K562 (cell line): Measurements from ENCODE around the gene ZFAND6. TPM values are rescaled to one million over a fixed set of nuclear protein-coding genes. Genes with fewer than 3 reads are reported as not detected.

Experiments used
- BACH1 ChIP-seq: fragments of 200-800 bp; sonication (Bioruptor generic); IDR thresholded peaks from 2 replicates; pipeline ENCODE4 v1.6.1; 2016; ENCODE audit warnings: missing genetic modification characterization, missing compliant biosample characterization
- CBFA2T3 ChIP-seq: fragments of 450-650 bp; IDR thresholded peaks from 2 replicates; pipeline ENCODE4 v1.6.1; 2017
- E2F6 ChIP-seq, 2 experiments: IDR thresholded peaks; 2 replicates each; pipeline ENCODE4 v1.6.1; 2011; ENCODE audit warnings: borderline replicate concordance in 1 of 2, control low read depth in 1 of 2, low read depth in 1 of 2, low read length in 1 of 2, mild to moderate bottlenecking in 1 of 2, mixed read lengths in 1 of 2, moderate library complexity in 1 of 2; ENCODE audit not compliant: insufficient read depth in 1 of 2, insufficient read length in 1 of 2, poor library complexity in 1 of 2, severe bottlenecking in 1 of 2; ENCODE audit errors: extremely low read depth in 1 of 2
- MTF1 ChIP-seq: fragments of 250-450 bp; sonication (Bioruptor Pico); IDR thresholded peaks from 2 replicates; pipeline ENCODE4 v1.9.0; 2021; ENCODE audit warnings: moderate library complexity, mild to moderate bottlenecking, inconsistent platforms, borderline replicate concordance
- RCOR1 ChIP-seq, 2 experiments: IDR thresholded peaks; 2 replicates each; pipeline ENCODE4 v1.6.1; 2012; ENCODE audit warnings: low read depth in 2 of 2, low read length in 2 of 2, borderline replicate concordance in 1 of 2, improper control_type of control experiment in 1 of 2
- SNRNP70 ChIP-seq: fragments of 200-400 bp; formaldehyde crosslinking; optimal IDR thresholded peaks from 2 replicates; pipeline ENCODE3; 2017; ENCODE audit warnings: low read depth, low read length
- TAF9B ChIP-seq: fragments of 450-650 bp; IDR thresholded peaks from 2 replicates; pipeline ENCODE4 v1.6.1; 2018; ENCODE audit warnings: mild to moderate bottlenecking; ENCODE audit not compliant: partially characterized antibody
- U2AF1 ChIP-seq: fragments of 200-400 bp; formaldehyde crosslinking; optimal IDR thresholded peaks from 2 replicates; pipeline ENCODE3; 2017; ENCODE audit warnings: mild to moderate bottlenecking, low read depth, low read length, moderate library complexity
- polyA plus RNA-seq, 8 experiments: library from polyadenylated mRNA; depleted of rRNA in 4 of 8; stranded (reverse) in 5 of 8; unstranded in 3 of 8; fragments of >200 nt; fragmentation: Nextera tagmentation in 2 of 8; fragmentation: Illumina TruSeq in 1 of 8; extraction: Ambion mirVana in 2 of 8; extraction: Trizol in 1 of 8; gene quantifications; 2 replicates each; pipeline versions ENCODE4 v1.2.1 to v1.2.3, GENCODE V29; 2011 to 2014; ENCODE audit warnings: inconsistent platforms in 1 of 8, missing spikeins in 1 of 8
- total RNA-seq, 7 experiments: library from RNA; depleted of rRNA in 6 of 7; stranded (reverse); fragments of >200 nt in 6 of 7; fragmentation: Illumina TruSeq in 2 of 7; extraction: Trizol in 2 of 7; gene quantifications; 2 replicates each; pipeline versions ENCODE4 v1.2.1 to v1.2.3, GENCODE V29; 2011 to 2021; ENCODE audit warnings: low replicate concordance in 1 of 7
- TF ChIP-seq, protein P1 (sequence below): fragments of 450-650 bp; IDR thresholded peaks from 2 replicates; pipeline ENCODE4 v1.6.1; 2016; ENCODE audit warnings: mild to moderate bottlenecking, moderate library complexity
- TF ChIP-seq, protein P2 (sequence below): sonication (generic); formaldehyde crosslinking; IDR thresholded peaks from 2 replicates; pipeline ENCODE4 v1.4.0; 2020; ENCODE audit warnings: mild to moderate bottlenecking, missing genetic modification reagents
- TF ChIP-seq, protein P3 (sequence below), 2 experiments: fragments of 450-650 bp; IDR thresholded peaks; 2 replicates each; pipeline ENCODE4 v1.6.1; 2016

ZFAND6 gene
- total and polyA plus RNA-seq, 9 of the 15 experiments (the other 6 are each of a cell fraction or from before 2014, with no cell fraction given): 53.9 to 206 (median 88.9) TPM

DNA sequence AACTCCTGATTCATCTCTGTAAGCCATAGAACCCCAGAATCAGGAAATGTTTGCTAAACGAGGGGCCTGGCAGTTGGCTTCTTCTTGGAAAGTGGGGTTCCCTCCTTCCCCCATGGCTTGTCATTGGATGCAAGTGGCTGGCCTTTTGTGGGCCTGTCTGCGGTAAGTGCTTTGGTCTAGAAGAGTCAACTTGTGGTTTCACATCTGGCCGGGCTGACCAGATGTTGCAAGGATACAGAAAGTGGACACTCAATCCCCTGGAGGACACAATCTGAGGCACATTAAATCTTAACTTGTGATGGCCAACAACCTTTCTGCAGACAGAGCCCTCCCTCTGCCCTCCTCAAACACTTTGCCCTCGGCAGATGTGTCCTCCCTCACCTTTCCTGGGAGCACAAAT, 94.4 kb downstream of the ZFAND6 start (continued):
- TF ChIP-seq E2F6 (IDR thresholded peaks at IDR 0.05; ENCODE audit: borderline replicate concordance in 1 of 2, extremely low read depth in 1 of 2, insufficient read depth in 1 of 2, insufficient read length in 1 of 2, low read depth in 1 of 2, low read length in 1 of 2, poor library complexity in 1 of 2, severe bottlenecking in 1 of 2) (peak in 1 of 2 experiments; percentile 11), BACH1 (tag) (no peak), CBFA2T3 (peak; percentile 84), MTF1 (CRISPR knock-in tag) (no peak), RCOR1 (IDR thresholded peaks at IDR 0.05; ENCODE audit: borderline replicate concordance in 1 of 2, low read depth in 2 of 2, low read length in 2 of 2) (peak; percentile 64 to 96; a peak in 3 of 4 replicates), U2AF1 (no peak), SNRNP70 (no peak), TAF9B (peak; percentile 39)
- TF ChIP-seq, protein P1, sequence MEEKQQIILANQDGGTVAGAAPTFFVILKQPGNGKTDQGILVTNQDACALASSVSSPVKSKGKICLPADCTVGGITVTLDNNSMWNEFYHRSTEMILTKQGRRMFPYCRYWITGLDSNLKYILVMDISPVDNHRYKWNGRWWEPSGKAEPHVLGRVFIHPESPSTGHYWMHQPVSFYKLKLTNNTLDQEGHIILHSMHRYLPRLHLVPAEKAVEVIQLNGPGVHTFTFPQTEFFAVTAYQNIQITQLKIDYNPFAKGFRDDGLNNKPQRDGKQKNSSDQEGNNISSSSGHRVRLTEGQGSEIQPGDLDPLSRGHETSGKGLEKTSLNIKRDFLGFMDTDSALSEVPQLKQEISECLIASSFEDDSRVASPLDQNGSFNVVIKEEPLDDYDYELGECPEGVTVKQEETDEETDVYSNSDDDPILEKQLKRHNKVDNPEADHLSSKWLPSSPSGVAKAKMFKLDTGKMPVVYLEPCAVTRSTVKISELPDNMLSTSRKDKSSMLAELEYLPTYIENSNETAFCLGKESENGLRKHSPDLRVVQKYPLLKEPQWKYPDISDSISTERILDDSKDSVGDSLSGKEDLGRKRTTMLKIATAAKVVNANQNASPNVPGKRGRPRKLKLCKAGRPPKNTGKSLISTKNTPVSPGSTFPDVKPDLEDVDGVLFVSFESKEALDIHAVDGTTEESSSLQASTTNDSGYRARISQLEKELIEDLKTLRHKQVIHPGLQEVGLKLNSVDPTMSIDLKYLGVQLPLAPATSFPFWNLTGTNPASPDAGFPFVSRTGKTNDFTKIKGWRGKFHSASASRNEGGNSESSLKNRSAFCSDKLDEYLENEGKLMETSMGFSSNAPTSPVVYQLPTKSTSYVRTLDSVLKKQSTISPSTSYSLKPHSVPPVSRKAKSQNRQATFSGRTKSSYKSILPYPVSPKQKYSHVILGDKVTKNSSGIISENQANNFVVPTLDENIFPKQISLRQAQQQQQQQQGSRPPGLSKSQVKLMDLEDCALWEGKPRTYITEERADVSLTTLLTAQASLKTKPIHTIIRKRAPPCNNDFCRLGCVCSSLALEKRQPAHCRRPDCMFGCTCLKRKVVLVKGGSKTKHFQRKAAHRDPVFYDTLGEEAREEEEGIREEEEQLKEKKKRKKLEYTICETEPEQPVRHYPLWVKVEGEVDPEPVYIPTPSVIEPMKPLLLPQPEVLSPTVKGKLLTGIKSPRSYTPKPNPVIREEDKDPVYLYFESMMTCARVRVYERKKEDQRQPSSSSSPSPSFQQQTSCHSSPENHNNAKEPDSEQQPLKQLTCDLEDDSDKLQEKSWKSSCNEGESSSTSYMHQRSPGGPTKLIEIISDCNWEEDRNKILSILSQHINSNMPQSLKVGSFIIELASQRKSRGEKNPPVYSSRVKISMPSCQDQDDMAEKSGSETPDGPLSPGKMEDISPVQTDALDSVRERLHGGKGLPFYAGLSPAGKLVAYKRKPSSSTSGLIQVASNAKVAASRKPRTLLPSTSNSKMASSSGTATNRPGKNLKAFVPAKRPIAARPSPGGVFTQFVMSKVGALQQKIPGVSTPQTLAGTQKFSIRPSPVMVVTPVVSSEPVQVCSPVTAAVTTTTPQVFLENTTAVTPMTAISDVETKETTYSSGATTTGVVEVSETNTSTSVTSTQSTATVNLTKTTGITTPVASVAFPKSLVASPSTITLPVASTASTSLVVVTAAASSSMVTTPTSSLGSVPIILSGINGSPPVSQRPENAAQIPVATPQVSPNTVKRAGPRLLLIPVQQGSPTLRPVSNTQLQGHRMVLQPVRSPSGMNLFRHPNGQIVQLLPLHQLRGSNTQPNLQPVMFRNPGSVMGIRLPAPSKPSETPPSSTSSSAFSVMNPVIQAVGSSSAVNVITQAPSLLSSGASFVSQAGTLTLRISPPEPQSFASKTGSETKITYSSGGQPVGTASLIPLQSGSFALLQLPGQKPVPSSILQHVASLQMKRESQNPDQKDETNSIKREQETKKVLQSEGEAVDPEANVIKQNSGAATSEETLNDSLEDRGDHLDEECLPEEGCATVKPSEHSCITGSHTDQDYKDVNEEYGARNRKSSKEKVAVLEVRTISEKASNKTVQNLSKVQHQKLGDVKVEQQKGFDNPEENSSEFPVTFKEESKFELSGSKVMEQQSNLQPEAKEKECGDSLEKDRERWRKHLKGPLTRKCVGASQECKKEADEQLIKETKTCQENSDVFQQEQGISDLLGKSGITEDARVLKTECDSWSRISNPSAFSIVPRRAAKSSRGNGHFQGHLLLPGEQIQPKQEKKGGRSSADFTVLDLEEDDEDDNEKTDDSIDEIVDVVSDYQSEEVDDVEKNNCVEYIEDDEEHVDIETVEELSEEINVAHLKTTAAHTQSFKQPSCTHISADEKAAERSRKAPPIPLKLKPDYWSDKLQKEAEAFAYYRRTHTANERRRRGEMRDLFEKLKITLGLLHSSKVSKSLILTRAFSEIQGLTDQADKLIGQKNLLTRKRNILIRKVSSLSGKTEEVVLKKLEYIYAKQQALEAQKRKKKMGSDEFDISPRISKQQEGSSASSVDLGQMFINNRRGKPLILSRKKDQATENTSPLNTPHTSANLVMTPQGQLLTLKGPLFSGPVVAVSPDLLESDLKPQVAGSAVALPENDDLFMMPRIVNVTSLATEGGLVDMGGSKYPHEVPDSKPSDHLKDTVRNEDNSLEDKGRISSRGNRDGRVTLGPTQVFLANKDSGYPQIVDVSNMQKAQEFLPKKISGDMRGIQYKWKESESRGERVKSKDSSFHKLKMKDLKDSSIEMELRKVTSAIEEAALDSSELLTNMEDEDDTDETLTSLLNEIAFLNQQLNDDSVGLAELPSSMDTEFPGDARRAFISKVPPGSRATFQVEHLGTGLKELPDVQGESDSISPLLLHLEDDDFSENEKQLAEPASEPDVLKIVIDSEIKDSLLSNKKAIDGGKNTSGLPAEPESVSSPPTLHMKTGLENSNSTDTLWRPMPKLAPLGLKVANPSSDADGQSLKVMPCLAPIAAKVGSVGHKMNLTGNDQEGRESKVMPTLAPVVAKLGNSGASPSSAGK: 0 out of 2 replicates have a peak, but pooled peaks have one; percentile 13
- TF ChIP-seq, protein P2, sequence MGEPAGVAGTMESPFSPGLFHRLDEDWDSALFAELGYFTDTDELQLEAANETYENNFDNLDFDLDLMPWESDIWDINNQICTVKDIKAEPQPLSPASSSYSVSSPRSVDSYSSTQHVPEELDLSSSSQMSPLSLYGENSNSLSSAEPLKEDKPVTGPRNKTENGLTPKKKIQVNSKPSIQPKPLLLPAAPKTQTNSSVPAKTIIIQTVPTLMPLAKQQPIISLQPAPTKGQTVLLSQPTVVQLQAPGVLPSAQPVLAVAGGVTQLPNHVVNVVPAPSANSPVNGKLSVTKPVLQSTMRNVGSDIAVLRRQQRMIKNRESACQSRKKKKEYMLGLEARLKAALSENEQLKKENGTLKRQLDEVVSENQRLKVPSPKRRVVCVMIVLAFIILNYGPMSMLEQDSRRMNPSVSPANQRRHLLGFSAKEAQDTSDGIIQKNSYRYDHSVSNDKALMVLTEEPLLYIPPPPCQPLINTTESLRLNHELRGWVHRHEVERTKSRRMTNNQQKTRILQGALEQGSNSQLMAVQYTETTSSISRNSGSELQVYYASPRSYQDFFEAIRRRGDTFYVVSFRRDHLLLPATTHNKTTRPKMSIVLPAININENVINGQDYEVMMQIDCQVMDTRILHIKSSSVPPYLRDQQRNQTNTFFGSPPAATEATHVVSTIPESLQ (CRISPR knock-in tag): no peak
- TF ChIP-seq, protein P3, sequence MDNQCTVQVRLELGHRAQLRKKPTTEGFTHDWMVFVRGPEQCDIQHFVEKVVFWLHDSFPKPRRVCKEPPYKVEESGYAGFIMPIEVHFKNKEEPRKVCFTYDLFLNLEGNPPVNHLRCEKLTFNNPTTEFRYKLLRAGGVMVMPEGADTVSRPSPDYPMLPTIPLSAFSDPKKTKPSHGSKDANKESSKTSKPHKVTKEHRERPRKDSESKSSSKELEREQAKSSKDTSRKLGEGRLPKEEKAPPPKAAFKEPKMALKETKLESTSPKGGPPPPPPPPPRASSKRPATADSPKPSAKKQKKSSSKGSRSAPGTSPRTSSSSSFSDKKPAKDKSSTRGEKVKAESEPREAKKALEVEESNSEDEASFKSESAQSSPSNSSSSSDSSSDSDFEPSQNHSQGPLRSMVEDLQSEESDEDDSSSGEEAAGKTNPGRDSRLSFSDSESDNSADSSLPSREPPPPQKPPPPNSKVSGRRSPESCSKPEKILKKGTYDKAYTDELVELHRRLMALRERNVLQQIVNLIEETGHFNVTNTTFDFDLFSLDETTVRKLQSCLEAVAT (IDR thresholded peaks at IDR 0.05): peak in 1 of 2 experiments; percentile 91; a peak in 2 of 4 replicates
